Prostate gland (tissue), 2 donors: Measurements from ENCODE around the gene OR2K2.

Source experiments
- CTCF ChIP-seq, 4 experiments: fragments of 200-600 bp in 2 of 4; fragments of 450-650 bp in 2 of 4; sonication (generic) in 2 of 4; IDR thresholded peaks; 1 replicate in 3 of 4; 2 replicates in 1 of 4; pipeline ENCODE4 v1.5.1; 2016 to 2019; ENCODE audit warnings: antibody characterized with exemption in 4 of 4, mild to moderate bottlenecking in 2 of 4, moderate library complexity in 2 of 4
- POLR2A ChIP-seq: fragments of 450-650 bp; IDR thresholded peaks from one replicate; pipeline ENCODE4 v1.6.1; 2016; ENCODE audit warnings: antibody characterized with exemption, mild to moderate bottlenecking
- POLR2AphosphoS5 ChIP-seq: sonication (generic); formaldehyde crosslinking; IDR thresholded peaks from one replicate; pipeline ENCODE4 v1.6.1; 2017; ENCODE audit warnings: antibody characterized with exemption

GRCh38 chr9:111297066-111297824, 32.8 kb downstream of the OR2K2 start:
- no peak for TF ChIP-seq CTCF (IDR thresholded peaks at IDR 0.05)
- TF ChIP-seq POLR2AphosphoS5: no peak
- TF ChIP-seq POLR2A: no peak
